Measurements from ENCODE around the gene WDFY2. TPM values are rescaled to one million over a fixed set of nuclear protein-coding genes. Genes with fewer than 3 reads are reported as not detected.
A peak's percentile ranks its signal among the peaks of the same experiment; 100 is the strongest.

Gene WDFY2
- total RNA-seq, 1 donor from 2014 or later, result 20.8 TPM

- intact Hi-C loops (cut with micrococcal nuclease), result loop anchor here (1.0 to 2.0 kb wide), 4 partner anchors 11 to 340 kb away; partner anchors contain the start of genes DHRS12, INTS6 and WDFY2
- DNase-seq (peak; percentile 31), ATAC-seq (ENCODE audit: low read depth) (peak; percentile 68)
- ChIA-PET CTCF (interaction anchor here (1.3 to 6.0 kb wide), 3 partner anchors 38 to 361 kb away, joined by 3 to 88 read pairs (median 5); no protein-coding TSS in a partner anchor), POLR2A (interaction anchor here (0.9 to 6.2 kb wide), 6 partner anchors 8 to 359 kb away, joined by 3 to 85 read pairs (median 6); partner anchors contain the start of gene INTS6)
- H3K36me3 Mint-ChIP-seq (ENCODE audit: low read depth), result peaks cover 13% of the 10 kb centered on the region
- H3K9me3 Mint-ChIP-seq, result no peaks in the 10 kb centered on the region
- peaks cover 32% of the 10 kb centered on the region for H3K4me1 Mint-ChIP-seq
- peak overlapping the region; percentile 29 for H3K4me3 Mint-ChIP-seq
- peak overlapping the region; percentile 80 for H3K27ac Mint-ChIP-seq
- no peak for TF ChIP-seq CTCF (IDR thresholded peaks at IDR 0.05)
- no peaks in the 10 kb centered on the region for H3K27me3 Mint-ChIP-seq
Observed at GRCh38 chr13:51793570-51794271, 209.5 kb downstream of the WDFY2 start.

GRCh38 chr13:51794964-51795363 lies 210.7 kb downstream of the WDFY2 start:
- H3K27ac Mint-ChIP-seq, result peak overlapping the region; percentile 65
- no peak for TF ChIP-seq CTCF (IDR thresholded peaks at IDR 0.05)
- H3K9me3 Mint-ChIP-seq, result no peaks in the 10 kb centered on the region
- CTCF ChIA-PET, result interaction anchor here (1.3 to 6.0 kb wide), 3 partner anchors 344 to 362 kb away, joined by 3 to 88 read pairs (median 38); no protein-coding TSS in a partner anchor
- peaks cover 4% of the 10 kb centered on the region for H3K36me3 Mint-ChIP-seq (ENCODE audit: low read depth)
- ATAC-seq (ENCODE audit: low read depth) (peak; percentile 18), DNase-seq (no peak)
- POLR2A ChIA-PET, result interaction anchor here (1.0 to 6.2 kb wide), 4 partner anchors 8 to 342 kb away, joined by 3 to 85 read pairs (median 6); partner anchors contain the start of genes DHRS12 and INTS6
- no peak overlapping the region for H3K4me3 Mint-ChIP-seq
- intact Hi-C loops (cut with micrococcal nuclease), result loop anchor here (1.0 to 2.0 kb wide), 2 partner anchors 210 to 342 kb away; partner anchors contain the start of genes INTS6 and WDFY2
- H3K4me1 Mint-ChIP-seq, result peaks cover 32% of the 10 kb centered on the region
- no peaks in the 10 kb centered on the region for H3K27me3 Mint-ChIP-seq

- POLR2A ChIA-PET, result interaction anchor here (1.0 to 6.2 kb wide), 4 partner anchors 8 to 360 kb away, joined by 3 to 85 read pairs (median 4); partner anchors contain the start of genes DHRS12 and INTS6
- Mint-ChIP-seq H3K27ac (no peak overlapping the region), H3K9me3 (no peaks in the 10 kb centered on the region), H3K36me3 (ENCODE audit: low read depth) (peaks cover 3% of the 10 kb centered on the region), H3K27me3 (no peaks in the 10 kb centered on the region), H3K4me3 (no peak overlapping the region), H3K4me1 (peaks cover 32% of the 10 kb centered on the region)
- intact Hi-C loops (cut with micrococcal nuclease), result loop anchor here (2.0 kb wide), 1 partner anchor 211 kb away; the partner anchor contains the start of gene WDFY2
- no peak for TF ChIP-seq CTCF (IDR thresholded peaks at IDR 0.05)
- DNase-seq (no peak), ATAC-seq (ENCODE audit: low read depth) (no peak)
- CTCF ChIA-PET, result interaction anchor here (0.6 to 6.0 kb wide), 5 partner anchors 17 to 509 kb away, joined by 3 to 88 read pairs (median 21); no protein-coding TSS in a partner anchor
Observed at GRCh38 chr13:51795419-51795818, 211.2 kb downstream of the WDFY2 start.

GRCh38 chr13:51796546-51796945 lies 212.3 kb downstream of the WDFY2 start:
- no peak for TF ChIP-seq CTCF (IDR thresholded peaks at IDR 0.05)
- Mint-ChIP-seq H3K4me1 (peaks cover 35% of the 10 kb centered on the region), H3K27ac (no peak overlapping the region), H3K36me3 (ENCODE audit: low read depth) (peaks cover 3% of the 10 kb centered on the region), H3K27me3 (no peaks in the 10 kb centered on the region), H3K4me3 (no peak overlapping the region), H3K9me3 (no peaks in the 10 kb centered on the region)
- ChIA-PET CTCF (interaction anchor here (1.1 to 6.0 kb wide), 10 partner anchors 16 to 672 kb away, joined by 3 to 88 read pairs (median 8); no protein-coding TSS in a partner anchor), POLR2A (interaction anchor here (1.3 to 6.2 kb wide), 2 partner anchors 343 to 362 kb away, joined by 3 to 85 read pairs; partner anchors contain the start of gene INTS6)
- ATAC-seq (ENCODE audit: low read depth) (no peak), DNase-seq (no peak)
- intact Hi-C loops (cut with micrococcal nuclease), result no loop called here

All from activated B cell treated with CpG ODN at 0.5 μM for 24 hours (primary cell).